Nephron (organoid): ENCODE results near the gene PIBF1.
A peak's percentile ranks its signal among the peaks of the same experiment; 100 is the strongest.

Experiments
- H3K27ac Mint-ChIP-seq, 3 experiments: 2 replicates each; pipeline ENCODE4 v1.8.0; 2020; ENCODE audit warnings: mixed read lengths in 3 of 3, mild to moderate bottlenecking in 2 of 3, moderate library complexity in 1 of 3
- H3K27me3 Mint-ChIP-seq: 2 replicates; pipeline ENCODE4 v1.8.0; 2021; ENCODE audit warnings: low read depth, mild to moderate bottlenecking, moderate library complexity, mixed read lengths
- H3K36me3 Mint-ChIP-seq: 2 replicates; pipeline ENCODE4 v1.8.0; 2020; ENCODE audit warnings: low read depth, mixed read lengths
- H3K4me1 Mint-ChIP-seq: 2 replicates; pipeline ENCODE4 v1.8.0; 2020; ENCODE audit warnings: mixed read lengths
- H3K4me3 Mint-ChIP-seq, 3 experiments: 2 replicates each; pipeline ENCODE4 v1.8.0; 2020; ENCODE audit warnings: mild to moderate bottlenecking in 3 of 3, mixed read lengths in 3 of 3, moderate library complexity in 2 of 3
- H3K9me3 Mint-ChIP-seq: 2 replicates; pipeline ENCODE4 v1.8.0; 2020; ENCODE audit warnings: mixed read lengths
- CTCF ChIP-seq, 3 experiments: fragments of 200-600 bp; sonication (generic); IDR thresholded peaks; one replicate each; pipeline ENCODE4 v1.5.0; 2021; ENCODE audit warnings: antibody characterized with exemption in 3 of 3; ENCODE audit not compliant: unreplicated experiment in 3 of 3

The PIBF1 gene

GRCh38 chr13:72781451-72782439 lies at the start of gene PIBF1, which contains the start of gene DIS3:
TSS of gene PIBF1 (plus strand) at chr13:72782133. CDS start at chr13:72783470, 1,337 bp downstream.
TSS of gene DIS3 (minus strand) at chr13:72781900. CDS start at chr13:72781832, 68 bp downstream.
- no peak for TF ChIP-seq CTCF (IDR thresholded peaks at IDR 0.05; ENCODE audit: unreplicated experiment in 3 of 3)
- Mint-ChIP-seq H3K4me1 (peaks cover 49% of the 10 kb centered on the region), H3K36me3 (peaks cover 39% of the 10 kb centered on the region), H3K9me3 (no peaks in the 10 kb centered on the region), H3K27me3 (no peaks in the 10 kb centered on the region), H3K27ac (peak within 1 kb of the TSS; percentile 98 to 99 (median 99)), H3K4me3 (peak within 1 kb of the TSS; percentile 99 to 100 (median 99))

DNA sequence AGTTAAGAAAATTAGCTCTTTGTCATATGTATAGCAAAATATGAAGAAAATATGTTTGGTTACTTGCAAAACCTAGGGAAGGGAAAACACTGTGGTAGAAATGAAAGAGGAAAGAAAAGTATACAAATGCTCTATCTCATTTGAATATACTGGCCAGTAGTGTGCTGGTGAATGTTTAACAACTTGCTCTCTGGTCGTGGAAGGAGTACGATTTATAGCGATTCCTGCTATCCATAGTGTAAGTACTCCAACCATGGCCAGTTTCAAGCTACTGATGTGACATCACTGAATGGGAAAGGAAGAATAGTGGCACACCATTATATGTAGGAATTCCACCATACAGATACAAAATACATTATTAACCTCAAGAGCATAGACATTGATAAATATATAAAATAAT lies 44.9 kb upstream of the PIBF1 start:
- H3K36me3 Mint-ChIP-seq: peaks cover 25% of the 10 kb centered on the region

GRCh38 chr13:72740015-72740414 lies 41.9 kb upstream of the PIBF1 start:
- no peak for TF ChIP-seq CTCF (IDR thresholded peaks at IDR 0.05; ENCODE audit: unreplicated experiment in 3 of 3)
- no peaks in the 10 kb centered on the region for H3K27me3 Mint-ChIP-seq
- H3K4me1 Mint-ChIP-seq: no peaks in the 10 kb centered on the region
- no peaks in the 10 kb centered on the region for H3K9me3 Mint-ChIP-seq
- no peak overlapping the region for H3K4me3 Mint-ChIP-seq
- H3K27ac Mint-ChIP-seq: no peak overlapping the region
- H3K36me3 Mint-ChIP-seq: peaks cover 30% of the 10 kb centered on the region

More for the DNA sequence above, 44.9 kb upstream of the PIBF1 start:
- Mint-ChIP-seq H3K4me3 (no peak overlapping the region), H3K9me3 (no peaks in the 10 kb centered on the region), H3K4me1 (no peaks in the 10 kb centered on the region), H3K27ac (no peak overlapping the region), H3K27me3 (no peaks in the 10 kb centered on the region)
- TF ChIP-seq CTCF (IDR thresholded peaks at IDR 0.05; ENCODE audit: unreplicated experiment in 3 of 3): no peak

DNA sequence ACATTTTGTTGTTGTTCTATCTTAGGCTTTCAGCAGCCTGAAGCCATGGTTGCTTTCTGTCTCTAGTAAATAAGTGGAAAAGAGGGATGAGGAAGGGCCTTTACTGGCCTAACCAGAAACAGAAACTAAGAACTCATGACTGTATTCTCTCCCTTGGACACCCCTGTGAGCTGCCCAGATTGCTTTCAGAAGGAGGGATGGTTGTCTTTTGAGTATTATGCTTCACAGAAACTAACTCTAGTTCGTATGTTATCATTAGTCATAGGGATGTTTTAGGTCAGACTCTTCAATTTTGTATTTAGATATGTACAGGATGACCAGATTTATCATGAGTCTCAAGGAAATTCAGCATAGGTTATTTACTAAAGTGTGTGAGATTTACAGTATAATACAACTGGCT lies 36.7 kb upstream of the PIBF1 start:
- H3K27me3 Mint-ChIP-seq: no peaks in the 10 kb centered on the region
- H3K4me1 Mint-ChIP-seq: no peaks in the 10 kb centered on the region
- TF ChIP-seq CTCF (IDR thresholded peaks at IDR 0.05; ENCODE audit: unreplicated experiment in 3 of 3): no peak
- H3K9me3 Mint-ChIP-seq: no peaks in the 10 kb centered on the region
- peaks cover 48% of the 10 kb centered on the region for H3K36me3 Mint-ChIP-seq
- H3K4me3 Mint-ChIP-seq: no peak overlapping the region
- no peak overlapping the region for H3K27ac Mint-ChIP-seq

- no peaks in the 10 kb centered on the region for H3K27me3 Mint-ChIP-seq
- no peak overlapping the region for H3K27ac Mint-ChIP-seq
- H3K4me1 Mint-ChIP-seq: no peaks in the 10 kb centered on the region
- peaks cover 64% of the 10 kb centered on the region for H3K36me3 Mint-ChIP-seq
- no peak for TF ChIP-seq CTCF (IDR thresholded peaks at IDR 0.05; ENCODE audit: unreplicated experiment in 3 of 3)
- H3K4me3 Mint-ChIP-seq: no peak overlapping the region
- no peaks in the 10 kb centered on the region for H3K9me3 Mint-ChIP-seq
Measured at GRCh38 chr13:72751220-72751619, 30.7 kb upstream of the PIBF1 start.
